GM11168 (cell line): ENCODE results near the gene MOV10L1.
"Not testable (repeated sequence)": the region's sequence is repeated elsewhere in the genome, so short reads cannot be mapped to it uniquely, and the experiment has no call there.

ENCODE experiments used
- in situ Hi-C: fragments of 300-500 bp; cut with MboI; formaldehyde crosslinking; loops from one replicate; pipeline ENCODE4 v1.12.0; 2022; ENCODE audit warnings: low sequenced_read_pairs; ENCODE audit not compliant: unreplicated experiment

MOV10L1 gene

GRCh38 chr22:50148166-50148500 is 58.3 kb downstream of the MOV10L1 start:
- in situ Hi-C loops: no loop called here

GRCh38 chr22:50148991-50149721 is 59.4 kb downstream of the MOV10L1 start:
- in situ Hi-C loops: no loop called here

GRCh38 chr22:50150161-50151129 is 60.6 kb downstream of the MOV10L1 start:
- in situ Hi-C loops: loop anchor here (5.0 kb wide), 1 partner anchor 62 kb away; no protein-coding TSS in a partner anchor

- in situ Hi-C loops: loop anchor here (5.0 kb wide), 1 partner anchor 60 kb away; no protein-coding TSS in a partner anchor
Observed at GRCh38 chr22:50151571-50152537, 62.0 kb downstream of the MOV10L1 start.

- in situ Hi-C loops: loop anchor here (5.0 kb wide), 1 partner anchor 59 kb away; no protein-coding TSS in a partner anchor
Observed at GRCh38 chr22:50153056-50153755, 63.4 kb downstream of the MOV10L1 start.

GRCh38 chr22:50153756-50154140 is 63.9 kb downstream of the MOV10L1 start:
- in situ Hi-C loops: loop anchor here (5.0 kb wide), 1 partner anchor 59 kb away; no protein-coding TSS in a partner anchor

- in situ Hi-C loops: no loop called here
Observed at GRCh38 chr22:50157709-50158375, 68.0 kb downstream of the MOV10L1 start.

GRCh38 chr22:50160947-50161346 is 71.1 kb downstream of the MOV10L1 start:
- in situ Hi-C loops: no loop called here

- in situ Hi-C loops: no loop called here
Observed at GRCh38 chr22:50161508-50162390, 71.9 kb downstream of the MOV10L1 start.

- in situ Hi-C loops: no loop called here
Observed at GRCh38 chr22:50162391-50162956, 72.7 kb downstream of the MOV10L1 start.

GRCh38 chr22:50165436-50166123 is 75.8 kb downstream of the MOV10L1 start:
- in situ Hi-C loops: no loop called here

- in situ Hi-C loops: no loop called here
Observed at GRCh38 chr22:50167689-50168489, 78.1 kb downstream of the MOV10L1 start.

GRCh38 chr22:50168490-50169180 is 78.8 kb downstream of the MOV10L1 start:
- in situ Hi-C loops: not testable (repeated sequence)

- in situ Hi-C loops: no loop called here
Observed at GRCh38 chr22:50169181-50169759, 79.5 kb downstream of the MOV10L1 start.

GRCh38 chr22:50169774-50170341 is 80.1 kb downstream of the MOV10L1 start:
- in situ Hi-C loops: no loop called here
